Measurements from ENCODE around the gene SCG3. TPM values are rescaled to one million over a fixed set of nuclear protein-coding genes. Genes with fewer than 3 reads are reported as not detected.

Gene SCG3
- total and polyA plus RNA-seq, 12 donors, result 0.04 to 0.13 TPM; not detected in 10

DNA sequence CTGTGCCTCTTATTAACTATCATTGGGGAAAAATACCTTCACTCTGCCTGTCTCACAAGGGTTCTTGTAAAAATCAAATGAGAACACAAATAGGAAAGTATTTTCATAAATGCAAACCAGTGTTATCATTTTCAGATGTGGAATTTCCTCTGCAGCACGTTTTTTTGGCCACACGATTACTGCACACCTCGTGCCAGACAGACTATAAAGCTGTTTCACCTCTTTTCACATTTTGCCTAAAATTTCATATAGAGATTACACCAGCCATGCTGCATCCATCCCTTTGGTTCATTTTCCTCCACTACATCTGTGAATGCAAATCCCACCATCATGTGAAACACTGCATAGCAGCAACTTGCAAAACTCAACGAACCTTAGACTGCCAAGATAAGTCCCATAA, 68.9 kb downstream of the SCG3 start:
- Histone ChIP-seq H3K9me3 (no peaks in the 10 kb centered on the region), H3K36me3 (no peaks in the 10 kb centered on the region), H3K27me3 (peaks cover 0 to 16% (median 7%) of the 10 kb centered on the region in 7 donors), H3K4me3 (no peak overlapping the region), H3K27ac (no peak overlapping the region), H3K4me1 (peaks cover 4 to 35% (median 13%) of the 10 kb centered on the region in 9 donors)
- DNase-seq (no peak), ATAC-seq (no peak)
- WGBS, 2 donors, result 71 to 78% methylated on average over 4 of the region's 4 CpGs
- TF ChIP-seq CTCF (IDR thresholded peaks at IDR 0.05), result no peak
- intact Hi-C loops (cut with DNase I), result no loop called here

GRCh38 chr15:51750792-51751696, 69.7 kb downstream of the SCG3 start, which contains the start of gene TMOD2:
Gene TMOD2 (plus strand): TSS chr15:51751597. CDS start chr15:51766442, 14,845 bp downstream.
- peaks cover 0 to 12% (median 7%) of the 10 kb centered on the region in 7 donors for H3K27me3 ChIP-seq
- H3K27ac ChIP-seq, result peak within 1 kb of the TSS in 8 of 10 donors; percentile 37 to 73 (median 60)
- no peak for TF ChIP-seq CTCF (IDR thresholded peaks at IDR 0.05)
- H3K9me3 ChIP-seq, result no peaks in the 10 kb centered on the region
- H3K4me3 ChIP-seq, result peak within 1 kb of the TSS; percentile 36 to 74 (median 66)
- peak; percentile 24 to 62 for DNase-seq
- peak; percentile 81 to 96 (median 92) for ATAC-seq
- H3K36me3 ChIP-seq, result no peaks in the 10 kb centered on the region
- peaks cover 4 to 44% (median 13%) of the 10 kb centered on the region in 9 donors for H3K4me1 ChIP-seq
- 5 to 7% methylated on average over 64 to 65 of the region's 65 CpGs for WGBS, 2 donors
- intact Hi-C loops (cut with DNase I), result no loop called here

DNA sequence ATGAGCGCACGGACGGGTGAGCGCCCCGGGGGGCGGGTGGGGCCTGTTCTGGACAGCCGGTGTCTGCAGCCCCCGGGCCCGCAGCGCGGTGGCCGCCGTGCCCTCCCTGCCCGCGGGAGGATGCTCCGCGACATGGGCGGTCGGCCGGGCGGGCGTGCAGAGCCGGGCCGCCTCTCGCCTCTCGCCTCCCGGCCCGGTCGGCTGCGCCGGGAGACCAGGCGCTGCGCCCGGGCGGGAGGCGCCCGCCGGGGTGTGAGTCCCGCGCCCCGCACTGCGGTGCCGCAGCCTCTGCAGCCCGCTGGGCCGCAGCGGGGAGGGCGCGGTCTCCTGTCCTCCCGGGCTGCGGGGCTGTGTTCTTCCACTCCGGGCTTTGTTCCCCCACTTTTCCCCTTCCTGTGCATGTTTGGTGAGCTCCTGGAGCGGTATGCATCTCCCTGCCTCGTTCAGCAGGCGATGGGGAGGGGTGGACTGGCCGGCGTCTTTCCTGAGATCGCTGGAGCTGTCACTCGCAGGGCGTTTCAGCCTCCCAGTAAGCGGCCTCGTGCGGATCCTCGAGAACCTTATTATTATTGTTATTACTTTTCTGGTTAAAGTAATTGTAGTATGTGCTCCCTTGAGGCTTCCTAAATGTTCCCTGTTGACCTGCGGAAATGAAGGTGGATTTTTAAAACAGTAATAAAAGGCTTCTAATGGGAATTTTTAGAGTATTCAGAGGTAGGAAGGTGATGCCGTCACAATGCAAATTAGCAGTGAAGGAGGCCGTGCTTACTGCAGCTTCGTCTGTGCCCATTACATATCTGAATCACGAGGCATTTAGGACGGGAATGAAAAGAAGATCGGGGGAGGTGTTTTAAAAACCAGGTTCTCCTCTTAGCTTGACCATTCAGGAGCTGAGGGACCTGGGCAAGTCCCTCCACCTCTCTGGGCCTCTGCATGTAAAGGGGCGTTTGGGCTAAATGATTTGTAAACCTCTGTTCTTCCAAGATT, 70.7 kb downstream of the SCG3 start:
- H3K4me1 ChIP-seq, result peaks cover 4 to 53% (median 13%) of the 10 kb centered on the region in 9 donors
- 4% methylated on average over 58 to 70 of the region's 71 CpGs for WGBS, 2 donors
- H3K4me3 ChIP-seq, result peak overlapping the region; percentile 36 to 74 (median 66)
- H3K9me3 ChIP-seq, result no peaks in the 10 kb centered on the region
- peaks cover 0 to 10% (median 4%) of the 10 kb centered on the region in 7 donors for H3K27me3 ChIP-seq
- H3K36me3 ChIP-seq, result no peaks in the 10 kb centered on the region
- no peak for TF ChIP-seq CTCF (IDR thresholded peaks at IDR 0.05)
- H3K27ac ChIP-seq, result peak overlapping the region in 8 of 10 donors; percentile 37 to 73 (median 60)
- intact Hi-C loops (cut with DNase I), result no loop called here
- ATAC-seq (peak; percentile 38 to 74 (median 58)), DNase-seq (peak; percentile 15 to 41)

GRCh38 chr15:51752888-51753287, 71.6 kb downstream of the SCG3 start:
- TF ChIP-seq CTCF (IDR thresholded peaks at IDR 0.05), result no peak
- intact Hi-C loops (cut with DNase I), result no loop called here
- WGBS, 2 donors, result 83 to 88% methylated on average over 5 of the region's 5 CpGs

More at GRCh38 chr15:51752888-51753287, 71.6 kb downstream of the SCG3 start:
- ATAC-seq (no peak), DNase-seq (no peak)
- Histone ChIP-seq H3K4me3 (peak overlapping the region in 2 of 10 donors; percentile 70 to 71), H3K4me1 (peaks cover 4 to 54% (median 13%) of the 10 kb centered on the region in 9 donors), H3K27ac (no peak overlapping the region), H3K27me3 (peaks cover 0 to 10% (median 0%) of the 10 kb centered on the region in 7 donors), H3K9me3 (no peaks in the 10 kb centered on the region), H3K36me3 (no peaks in the 10 kb centered on the region)

Measured in heart right ventricle (tissue), 16 donors.